ENCODE data around the gene SUN5.
"Not testable (repeated sequence)": the region's sequence is repeated elsewhere in the genome, so short reads cannot be mapped to it uniquely, and the experiment has no call there.

Gene SUN5

GRCh38 chr20:32962053-32962452 lies 42.2 kb downstream of the SUN5 start:
- TF ChIP-seq POLR2AphosphoS5 (IDR thresholded peaks at IDR 0.05; ENCODE audit: borderline replicate concordance, low read depth, low read length): no peak
- TF ChIP-seq EZH2 (IDR thresholded peaks at IDR 0.05): no peak
- no peak for TF ChIP-seq FOXP2 (optimal IDR thresholded peaks at IDR 0.05; ENCODE audit: control extremely low read depth, extremely low read length, insufficient read depth)
- DNase-seq (ENCODE audit: low read depth, low spot score): no peak
- Histone ChIP-seq H3K36me3 (ENCODE audit: insufficient read depth, low read length) (no peaks in the 10 kb centered on the region), H3K9ac (ENCODE audit: insufficient read length) (no peak overlapping the region), H3K4me3 (no peak overlapping the region), H3K27ac (no peak overlapping the region), H3K9me3 (ENCODE audit: low read depth, low read length) (no peaks in the 10 kb centered on the region)

- H3K36me3 ChIP-seq (ENCODE audit: insufficient read depth, low read length): no peaks in the 10 kb centered on the region
- no peak overlapping the region for H3K9ac ChIP-seq (ENCODE audit: insufficient read length)
- TF ChIP-seq POLR2AphosphoS5 (IDR thresholded peaks at IDR 0.05; ENCODE audit: borderline replicate concordance, low read depth, low read length) (no peak), EZH2 (IDR thresholded peaks at IDR 0.05) (no peak), FOXP2 (optimal IDR thresholded peaks at IDR 0.05; ENCODE audit: control extremely low read depth, extremely low read length, insufficient read depth) (no peak)
- no peak overlapping the region for H3K27ac ChIP-seq
- DNase-seq (ENCODE audit: low read depth, low spot score): no peak
- no peaks in the 10 kb centered on the region; the same call in 1 of the 2 replicates for H3K9me3 ChIP-seq (ENCODE audit: low read depth, low read length)
- H3K4me3 ChIP-seq: no peak overlapping the region
These were observed 43.1 kb downstream of the SUN5 start for GRCh38 chr20:32960849-32961731.

GRCh38 chr20:32960222-32960518 lies 44.1 kb downstream of the SUN5 start:
- Histone ChIP-seq H3K27ac (no peak overlapping the region), H3K9ac (ENCODE audit: insufficient read length) (no peak overlapping the region), H3K4me3 (no peak overlapping the region), H3K9me3 (ENCODE audit: low read depth, low read length) (no peaks in the 10 kb centered on the region; the same call in 1 of the 2 replicates), H3K36me3 (ENCODE audit: insufficient read depth, low read length) (no peaks in the 10 kb centered on the region)
- DNase-seq (ENCODE audit: low read depth, low spot score): no peak
- no peak for TF ChIP-seq POLR2AphosphoS5 (IDR thresholded peaks at IDR 0.05; ENCODE audit: borderline replicate concordance, low read depth, low read length)
- no peak for TF ChIP-seq FOXP2 (optimal IDR thresholded peaks at IDR 0.05; ENCODE audit: control extremely low read depth, extremely low read length, insufficient read depth)
- TF ChIP-seq EZH2 (IDR thresholded peaks at IDR 0.05): no peak

- DNase-seq (ENCODE audit: low read depth, low spot score): no peak
- Histone ChIP-seq H3K9ac (ENCODE audit: insufficient read length) (no peak overlapping the region), H3K36me3 (ENCODE audit: insufficient read depth, low read length) (no peaks in the 10 kb centered on the region), H3K27ac (no peak overlapping the region), H3K9me3 (ENCODE audit: low read depth, low read length) (no peaks in the 10 kb centered on the region; the same call in 1 of the 2 replicates), H3K4me3 (no peak overlapping the region)
- TF ChIP-seq FOXP2 (optimal IDR thresholded peaks at IDR 0.05; ENCODE audit: control extremely low read depth, extremely low read length, insufficient read depth) (no peak), POLR2AphosphoS5 (IDR thresholded peaks at IDR 0.05; ENCODE audit: borderline replicate concordance, low read depth, low read length) (no peak), EZH2 (IDR thresholded peaks at IDR 0.05) (no peak)
These were observed 44.6 kb downstream of the SUN5 start for GRCh38 chr20:32959351-32960221.

- H3K9ac ChIP-seq (ENCODE audit: insufficient read length): no peak overlapping the region
- no peaks in the 10 kb centered on the region for H3K36me3 ChIP-seq (ENCODE audit: insufficient read depth, low read length)
- H3K9me3 ChIP-seq (ENCODE audit: low read depth, low read length): no peaks in the 10 kb centered on the region; the same call in 1 of the 2 replicates
- no peak overlapping the region for H3K27ac ChIP-seq
- H3K4me3 ChIP-seq: no peak overlapping the region
- no peak for DNase-seq (ENCODE audit: low read depth, low spot score)
- no peak for TF ChIP-seq FOXP2 (optimal IDR thresholded peaks at IDR 0.05; ENCODE audit: control extremely low read depth, extremely low read length, insufficient read depth)
- no peak for TF ChIP-seq EZH2 (IDR thresholded peaks at IDR 0.05)
- no peak for TF ChIP-seq POLR2AphosphoS5 (IDR thresholded peaks at IDR 0.05; ENCODE audit: borderline replicate concordance, low read depth, low read length)
These were observed 45.7 kb downstream of the SUN5 start for GRCh38 chr20:32958574-32958973.

GRCh38 chr20:32957459-32957858 lies 46.8 kb downstream of the SUN5 start:
- Histone ChIP-seq H3K4me3 (no peak overlapping the region), H3K9ac (ENCODE audit: insufficient read length) (no peak overlapping the region), H3K36me3 (ENCODE audit: insufficient read depth, low read length) (no peaks in the 10 kb centered on the region), H3K27ac (no peak overlapping the region), H3K9me3 (ENCODE audit: low read depth, low read length) (no peaks in the 10 kb centered on the region; the same call in 1 of the 2 replicates)
- TF ChIP-seq EZH2 (IDR thresholded peaks at IDR 0.05) (no peak), POLR2AphosphoS5 (IDR thresholded peaks at IDR 0.05; ENCODE audit: borderline replicate concordance, low read depth, low read length) (no peak), FOXP2 (optimal IDR thresholded peaks at IDR 0.05; ENCODE audit: control extremely low read depth, extremely low read length, insufficient read depth) (no peak)
- no peak for DNase-seq (ENCODE audit: low read depth, low spot score)

- DNase-seq (ENCODE audit: low read depth, low spot score); H3K9me3 ChIP-seq (ENCODE audit: low read depth, low read length); H3K27ac ChIP-seq; H3K9ac ChIP-seq (ENCODE audit: insufficient read length); H3K4me3 ChIP-seq; H3K36me3 ChIP-seq (ENCODE audit: insufficient read depth, low read length): not testable (repeated sequence)
These were observed 53.7 kb downstream of the SUN5 start for GRCh38 chr20:32950539-32950938.

- no peak for DNase-seq (ENCODE audit: low read depth, low spot score)
- H3K9ac ChIP-seq (ENCODE audit: insufficient read length): no peak overlapping the region
- no peaks in the 10 kb centered on the region for H3K9me3 ChIP-seq (ENCODE audit: low read depth, low read length)
- H3K4me3 ChIP-seq: no peak overlapping the region
- H3K36me3 ChIP-seq (ENCODE audit: insufficient read depth, low read length): no peaks in the 10 kb centered on the region
- TF ChIP-seq POLR2AphosphoS5 (IDR thresholded peaks at IDR 0.05; ENCODE audit: borderline replicate concordance, low read depth, low read length) (no peak), FOXP2 (optimal IDR thresholded peaks at IDR 0.05; ENCODE audit: control extremely low read depth, extremely low read length, insufficient read depth) (no peak), EZH2 (IDR thresholded peaks at IDR 0.05) (no peak)
- H3K27ac ChIP-seq: no peak overlapping the region
These were observed 57.6 kb downstream of the SUN5 start for GRCh38 chr20:32946629-32947028.

All from SK-N-MC (cell line).